Hepatocyte (in vitro differentiated cells): ENCODE measurements around the gene MSMB.

Experiments used
- EZH2 ChIP-seq: fragments of 200-600 bp; sonication (generic); IDR thresholded peaks from 2 replicates; pipeline ENCODE4 v1.6.1; 2016; ENCODE audit warnings: antibody characterized with exemption, mild to moderate bottlenecking, borderline replicate concordance
- EZH2phosphoT487 ChIP-seq: fragments of 200-600 bp; sonication (generic); IDR thresholded peaks from one replicate; pipeline ENCODE4 v1.6.1; 2018; ENCODE audit warnings: antibody characterized with exemption, mild to moderate bottlenecking, low read depth, moderate library complexity; ENCODE audit not compliant: unreplicated experiment, severe bottlenecking
- TF ChIP-seq, protein P1 (sequence below): fragments of 200-600 bp; sonication (generic); IDR thresholded peaks from 2 replicates; pipeline ENCODE4 v1.5.1; 2016; ENCODE audit warnings: antibody characterized with exemption, mild to moderate bottlenecking; ENCODE audit not compliant: poor library complexity

DNA sequence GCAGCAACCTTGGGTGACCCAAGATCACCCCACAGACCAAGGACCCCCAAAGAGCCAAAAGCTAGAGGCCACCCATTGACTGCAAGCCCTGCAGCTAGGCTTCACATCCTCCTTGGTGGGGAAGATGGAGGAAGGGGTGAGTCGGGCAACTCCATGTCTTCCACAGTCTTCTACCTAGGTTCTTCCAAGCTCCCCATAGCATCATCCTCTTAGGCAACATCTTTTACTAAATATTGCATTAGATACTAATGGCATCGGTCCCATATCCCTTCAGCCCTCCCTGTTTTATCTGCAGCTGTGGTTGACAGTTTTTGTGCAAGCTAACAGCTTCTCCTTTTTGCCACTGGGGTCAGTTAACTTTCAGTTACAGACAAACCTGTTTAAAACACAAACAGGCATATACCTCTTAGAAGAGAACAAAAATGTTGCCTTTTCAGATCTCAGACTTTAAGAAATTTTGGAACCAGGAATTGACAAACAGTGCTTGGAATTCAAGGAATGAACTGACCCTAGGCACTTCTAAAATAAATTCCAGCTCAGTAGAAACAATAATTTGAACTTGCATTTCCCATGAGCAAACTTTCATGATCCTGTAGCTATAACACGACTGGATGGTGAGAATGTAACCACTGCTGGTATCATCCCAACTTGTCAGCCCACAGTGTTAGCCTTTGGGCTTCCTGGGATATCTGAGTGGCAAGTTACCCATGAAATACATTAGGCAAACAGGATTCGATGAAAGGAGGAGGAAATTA lies 33.9 kb upstream of the MSMB start:
- TF ChIP-seq, protein P1, sequence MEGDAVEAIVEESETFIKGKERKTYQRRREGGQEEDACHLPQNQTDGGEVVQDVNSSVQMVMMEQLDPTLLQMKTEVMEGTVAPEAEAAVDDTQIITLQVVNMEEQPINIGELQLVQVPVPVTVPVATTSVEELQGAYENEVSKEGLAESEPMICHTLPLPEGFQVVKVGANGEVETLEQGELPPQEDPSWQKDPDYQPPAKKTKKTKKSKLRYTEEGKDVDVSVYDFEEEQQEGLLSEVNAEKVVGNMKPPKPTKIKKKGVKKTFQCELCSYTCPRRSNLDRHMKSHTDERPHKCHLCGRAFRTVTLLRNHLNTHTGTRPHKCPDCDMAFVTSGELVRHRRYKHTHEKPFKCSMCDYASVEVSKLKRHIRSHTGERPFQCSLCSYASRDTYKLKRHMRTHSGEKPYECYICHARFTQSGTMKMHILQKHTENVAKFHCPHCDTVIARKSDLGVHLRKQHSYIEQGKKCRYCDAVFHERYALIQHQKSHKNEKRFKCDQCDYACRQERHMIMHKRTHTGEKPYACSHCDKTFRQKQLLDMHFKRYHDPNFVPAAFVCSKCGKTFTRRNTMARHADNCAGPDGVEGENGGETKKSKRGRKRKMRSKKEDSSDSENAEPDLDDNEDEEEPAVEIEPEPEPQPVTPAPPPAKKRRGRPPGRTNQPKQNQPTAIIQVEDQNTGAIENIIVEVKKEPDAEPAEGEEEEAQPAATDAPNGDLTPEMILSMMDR: no peak
- no peak for TF ChIP-seq EZH2
- TF ChIP-seq EZH2phosphoT487: no peak
